COLO668 (cell line): Measurements from ENCODE around the gene CD7.
A peak's percentile ranks its signal among the peaks of the same experiment; 100 is the strongest.

Experiments used
- DNase-seq: peaks from one replicate; lab custom pipeline; 2025; ENCODE audit not compliant: unreplicated experiment; lab: John Stamatoyannopoulos, UW

Gene CD7

DNA sequence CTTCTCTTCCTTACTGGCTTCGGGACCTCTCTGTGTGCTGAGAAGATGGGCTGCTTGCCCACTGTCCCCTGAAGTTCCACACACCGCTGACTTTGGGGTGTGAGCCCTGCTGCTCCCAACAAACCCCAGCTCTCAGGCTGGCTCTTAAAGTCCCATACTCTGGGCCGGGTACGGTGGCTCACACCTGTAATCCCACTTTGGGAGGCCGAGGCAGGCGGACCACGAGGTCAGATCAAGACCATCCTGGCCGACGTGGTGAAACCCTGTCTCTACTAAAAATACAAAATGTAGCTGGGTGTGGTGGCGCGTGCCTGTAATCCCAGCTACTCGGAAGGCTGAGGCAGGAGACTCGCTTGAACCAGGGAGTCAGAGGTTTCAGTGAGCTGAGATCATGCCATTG is 17.2 kb downstream of the CD7 start:
- DNase-seq = no peak

DNA sequence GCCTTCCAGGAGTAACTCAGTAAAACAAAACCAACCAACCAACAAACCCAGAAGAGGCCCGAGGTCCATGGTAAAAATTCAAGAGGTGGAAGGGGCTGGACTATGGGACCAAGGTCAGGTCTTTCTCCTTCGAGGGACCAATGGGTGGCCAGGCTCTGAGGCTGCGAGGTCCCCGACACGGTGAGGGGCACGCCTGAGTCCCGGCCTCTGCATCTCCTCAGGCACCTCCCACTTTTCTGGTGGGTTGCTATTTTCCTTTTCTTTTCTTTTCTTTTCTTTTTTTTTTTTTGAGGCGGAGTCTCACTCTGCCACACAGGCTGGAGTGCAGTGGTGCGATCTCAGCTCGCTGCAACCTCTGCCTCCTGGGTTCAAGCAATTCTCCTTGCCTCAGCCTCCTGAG is 18.0 kb downstream of the CD7 start:
- DNase-seq = no peak

DNA sequence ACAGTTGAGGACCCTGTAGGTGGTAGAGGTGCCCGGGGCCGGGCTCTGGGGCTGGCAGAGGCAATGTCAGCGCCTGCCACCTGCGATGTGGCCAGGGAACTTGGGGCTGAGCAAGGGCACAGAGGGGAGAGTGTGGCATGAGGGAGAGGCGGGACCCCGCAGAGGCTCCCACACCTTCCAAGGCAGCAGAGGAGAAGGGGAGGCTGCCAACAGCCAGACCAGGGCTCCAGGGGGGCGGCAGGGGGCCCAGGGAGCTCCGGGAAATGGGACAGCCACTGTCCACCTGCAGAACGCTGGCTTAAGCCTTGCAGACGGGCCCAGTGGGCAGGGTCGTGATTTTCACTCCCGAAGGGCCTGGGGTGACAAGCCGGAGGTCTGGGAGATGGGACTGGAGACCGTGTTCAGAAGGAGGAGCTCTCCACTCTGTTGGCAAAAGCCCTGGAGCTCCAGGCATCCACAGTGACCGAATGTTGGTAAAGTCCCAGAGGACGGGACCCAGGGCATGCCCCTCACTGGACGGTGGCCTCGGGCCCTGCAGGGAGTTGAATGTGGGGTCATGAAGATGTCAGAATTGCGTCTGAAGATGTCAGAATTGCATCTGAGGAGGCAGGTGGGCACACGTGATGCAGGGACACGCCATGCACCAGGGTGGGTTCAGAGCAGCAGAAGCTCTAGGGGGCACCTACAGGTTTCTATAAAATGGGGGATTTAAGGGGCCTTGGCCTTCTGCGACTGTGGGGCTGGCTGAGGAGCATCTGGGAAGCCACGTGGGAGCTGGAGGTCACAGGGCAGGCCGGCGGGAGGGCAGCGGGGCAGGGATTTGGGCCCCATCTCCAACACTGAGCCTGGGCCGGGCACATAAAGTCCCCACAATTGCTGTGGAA is 18.6 kb downstream of the CD7 start:
- DNase-seq = no peak

DNA sequence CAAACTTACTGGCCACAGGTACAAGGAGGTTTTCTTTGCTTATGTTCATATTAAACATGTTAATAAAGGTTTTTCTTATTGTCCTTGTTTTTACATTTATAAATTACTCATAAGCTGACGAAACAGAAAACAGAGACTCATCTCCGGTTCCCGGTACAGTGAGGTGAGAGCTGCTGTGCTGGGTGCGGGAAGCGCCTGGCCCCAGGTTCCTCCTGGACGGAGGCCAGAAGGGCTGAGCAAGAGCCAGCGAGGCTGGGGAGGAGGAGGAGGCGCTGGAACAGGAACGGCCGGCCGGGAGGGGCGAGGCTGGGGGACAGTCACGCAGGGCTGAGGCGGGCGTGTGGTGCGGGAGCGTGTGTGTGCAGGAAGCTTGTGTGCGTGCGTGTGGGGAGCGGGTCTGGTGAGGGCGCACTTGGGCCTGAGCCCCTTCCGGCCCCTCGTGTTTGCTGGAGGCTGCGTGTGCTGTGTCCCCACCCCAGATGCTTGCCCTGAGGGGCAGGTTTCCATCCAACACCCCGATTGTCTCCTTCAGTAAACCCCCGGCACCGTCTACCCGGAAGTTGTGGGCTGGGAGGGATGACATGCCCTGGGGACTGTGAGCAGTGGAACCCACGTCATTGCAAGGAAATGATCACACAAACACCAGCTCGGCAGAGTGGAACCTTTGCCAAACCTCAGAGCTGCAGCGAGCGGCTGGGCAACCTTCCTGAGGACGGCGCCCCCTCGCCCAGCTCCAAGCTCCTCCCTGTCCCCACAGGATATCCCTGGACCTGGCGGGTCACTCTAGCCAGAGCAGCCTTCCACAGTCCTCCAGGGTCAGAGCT is 19.5 kb downstream of the CD7 start:
- DNase-seq = peak; percentile 66

DNA sequence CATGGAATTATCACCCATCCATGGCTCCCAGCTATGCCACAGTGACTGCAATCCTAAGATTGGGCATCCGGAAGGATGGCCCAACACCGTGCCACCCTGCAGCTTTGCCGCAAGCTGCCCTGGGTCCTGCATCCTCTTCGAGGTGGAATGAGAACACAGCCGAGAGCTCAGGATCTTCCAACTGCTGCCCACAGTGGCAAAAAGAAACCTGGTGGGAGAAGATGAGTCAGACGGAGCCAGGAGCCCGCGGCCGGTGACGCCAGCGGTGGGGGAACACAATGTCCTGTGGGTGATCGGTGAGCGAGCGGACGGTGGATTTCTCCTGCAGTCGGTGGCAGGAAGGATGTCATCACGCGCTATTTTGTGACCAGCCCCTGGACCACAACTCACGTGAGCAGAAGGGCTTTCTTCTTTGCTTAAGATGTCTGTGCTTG is 20.1 kb downstream of the CD7 start:
- peak; percentile 68 for DNase-seq

DNA sequence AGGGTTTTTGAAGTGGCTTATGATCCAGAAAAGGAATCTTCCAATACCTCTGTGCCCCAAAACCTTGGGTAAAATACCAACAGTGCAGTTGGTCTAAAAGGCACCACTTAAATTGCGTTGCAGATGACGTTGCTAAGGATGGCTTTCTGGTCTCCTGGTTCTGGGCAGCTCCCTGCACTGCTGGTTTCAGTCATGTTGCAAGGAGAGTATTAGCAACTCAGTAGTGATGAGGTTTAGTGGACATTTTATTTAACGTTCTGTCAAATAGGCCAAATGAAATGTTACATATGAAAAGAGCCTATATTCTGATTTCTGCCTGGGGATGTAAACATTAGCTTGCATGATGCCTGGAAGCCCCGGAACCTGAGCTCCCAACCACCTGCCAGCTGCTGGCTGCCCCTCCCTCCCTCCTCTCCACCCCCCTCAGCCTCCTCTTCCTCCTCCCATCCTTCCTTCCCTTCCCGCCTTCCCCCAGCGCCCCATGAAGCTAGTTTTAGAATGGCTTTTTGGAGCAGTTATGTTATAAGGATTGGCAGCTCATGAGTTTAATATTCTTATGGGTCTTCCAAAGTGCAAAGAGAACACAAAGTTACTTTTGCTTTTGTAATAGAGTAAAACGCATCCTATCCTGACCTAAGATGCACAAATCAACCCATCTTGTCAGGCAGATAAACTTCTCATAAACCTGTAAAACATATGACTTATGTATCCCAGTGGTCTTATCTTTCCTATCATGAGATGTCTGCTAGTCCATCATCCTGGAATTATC is 20.7 kb downstream of the CD7 start:
- DNase-seq = peak; percentile 52

DNA sequence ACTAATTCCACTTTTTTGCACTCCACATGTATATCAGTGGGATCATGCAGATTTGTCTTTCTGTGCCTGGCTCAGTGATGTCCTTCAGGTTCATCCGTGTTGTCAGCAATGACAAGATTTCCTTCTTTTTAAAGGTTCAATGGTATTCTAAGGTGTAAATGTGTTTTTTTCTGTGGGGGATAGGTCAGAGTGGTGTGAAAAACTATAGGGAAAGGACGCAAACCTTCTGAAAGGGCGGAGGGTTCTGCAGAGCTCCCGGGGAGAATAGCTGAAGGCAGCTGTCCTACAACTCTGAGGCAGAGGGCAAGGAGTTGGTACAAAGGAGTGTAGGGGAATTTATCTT is 22.0 kb downstream of the CD7 start:
- DNase-seq = no peak

DNA sequence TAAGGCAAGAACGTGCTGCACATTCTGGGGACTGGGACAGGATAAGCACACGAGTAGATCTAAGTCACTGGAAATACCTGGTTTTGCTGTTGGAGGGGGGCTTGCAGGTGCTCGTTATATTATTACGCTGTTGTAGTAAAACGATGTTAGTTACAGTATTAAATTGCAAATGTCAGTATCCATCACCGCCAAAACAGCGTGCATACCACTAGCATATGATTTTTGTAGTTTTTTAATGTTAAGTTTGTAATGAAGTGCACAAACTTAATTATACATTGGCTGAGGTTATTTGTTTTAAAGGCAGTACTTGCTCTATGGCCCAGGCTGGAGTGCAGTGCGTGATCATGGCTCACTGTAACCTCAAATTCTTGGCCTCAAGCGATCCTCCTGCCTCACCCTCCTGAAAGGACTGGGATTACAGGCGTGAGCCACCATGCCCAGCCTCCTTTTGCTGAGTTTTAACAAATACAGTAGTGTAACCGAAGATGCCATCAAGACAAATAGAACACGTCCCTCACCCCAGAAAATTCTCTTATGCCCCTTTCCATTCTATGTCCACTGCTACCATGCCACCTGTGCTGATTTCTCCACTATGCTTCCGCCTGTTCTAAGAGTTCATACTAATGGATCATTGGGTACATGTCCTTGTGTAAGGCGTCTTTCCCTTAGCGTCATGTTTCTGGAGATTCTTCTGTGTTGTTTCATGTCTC is 23.2 kb downstream of the CD7 start:
- no peak for DNase-seq

DNA sequence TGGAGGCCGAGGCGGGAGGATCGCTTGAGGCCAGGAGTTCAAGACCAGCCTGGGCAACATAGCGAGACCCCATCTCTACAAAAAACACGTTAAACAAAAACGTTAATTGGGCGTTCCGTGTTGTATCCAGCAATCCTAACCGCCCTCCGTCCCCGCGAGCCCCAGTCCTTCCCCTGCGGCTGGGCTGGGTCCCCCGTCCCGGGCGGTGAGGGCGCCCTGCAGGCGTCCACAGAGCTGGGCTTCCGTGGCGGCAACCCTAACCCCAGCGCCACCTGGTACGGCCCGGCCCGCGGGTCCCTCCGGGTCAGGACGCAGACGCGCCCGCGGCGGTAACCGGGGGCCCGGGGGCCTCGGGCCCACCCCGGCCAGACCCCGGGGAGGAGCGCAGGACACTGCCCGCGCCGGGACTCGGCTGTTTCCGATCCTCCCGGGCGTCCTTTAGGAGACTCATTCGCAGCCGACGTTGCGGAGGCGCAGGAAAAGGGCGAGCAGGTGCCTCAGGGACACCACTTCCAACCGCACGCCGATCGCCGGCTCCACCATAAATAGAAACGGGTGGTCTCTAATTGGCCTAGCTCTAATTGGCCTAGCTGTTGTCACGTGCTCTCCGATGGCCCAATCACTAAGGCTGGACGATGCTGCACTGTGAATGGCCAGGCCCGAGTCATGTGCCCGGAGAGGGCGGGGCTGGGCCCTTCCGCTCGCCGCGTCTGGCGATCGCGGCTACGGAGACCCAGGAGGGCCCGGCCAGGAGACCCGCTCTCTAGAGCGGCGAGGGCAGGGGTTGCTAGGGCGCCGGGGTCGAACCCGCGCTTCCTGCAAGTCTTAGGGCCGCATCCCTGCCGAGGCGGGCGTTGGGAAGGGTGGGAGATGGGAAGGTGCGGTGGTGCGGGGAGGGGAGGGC is 24.9 kb downstream of the CD7 start:
- DNase-seq = peak; percentile 94

DNA sequence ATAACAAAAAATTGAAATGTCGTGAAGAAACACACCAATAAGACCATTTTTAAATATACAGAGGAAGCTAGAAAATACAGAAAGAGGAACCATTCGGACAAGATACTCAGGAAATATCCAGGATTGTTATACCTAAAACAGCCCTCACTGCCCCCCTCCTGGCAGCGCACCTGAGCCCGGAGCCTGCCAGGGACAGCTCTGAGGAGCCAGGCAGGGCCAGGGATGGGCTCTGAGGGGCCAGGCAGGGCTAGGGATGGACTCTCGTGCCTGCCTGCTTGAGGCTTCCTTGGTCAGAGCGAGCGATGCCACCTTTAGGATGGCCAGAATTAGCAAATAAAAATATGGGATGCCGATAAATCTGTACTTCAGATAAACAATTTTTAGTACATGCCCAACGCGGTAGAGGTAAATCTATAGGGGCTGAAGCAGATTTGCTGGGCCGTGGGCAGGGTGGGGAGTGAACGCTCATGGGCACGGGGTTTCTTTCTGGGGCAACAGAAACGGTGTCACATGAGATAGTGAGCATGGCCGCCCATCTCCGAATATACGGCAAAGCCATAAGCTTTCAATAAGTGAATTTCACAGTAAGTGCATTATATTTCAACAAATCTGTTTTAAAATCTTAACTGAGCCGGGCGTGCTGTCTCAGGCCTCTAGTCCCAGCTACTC is 25.7 kb downstream of the CD7 start:
- no peak for DNase-seq

DNA sequence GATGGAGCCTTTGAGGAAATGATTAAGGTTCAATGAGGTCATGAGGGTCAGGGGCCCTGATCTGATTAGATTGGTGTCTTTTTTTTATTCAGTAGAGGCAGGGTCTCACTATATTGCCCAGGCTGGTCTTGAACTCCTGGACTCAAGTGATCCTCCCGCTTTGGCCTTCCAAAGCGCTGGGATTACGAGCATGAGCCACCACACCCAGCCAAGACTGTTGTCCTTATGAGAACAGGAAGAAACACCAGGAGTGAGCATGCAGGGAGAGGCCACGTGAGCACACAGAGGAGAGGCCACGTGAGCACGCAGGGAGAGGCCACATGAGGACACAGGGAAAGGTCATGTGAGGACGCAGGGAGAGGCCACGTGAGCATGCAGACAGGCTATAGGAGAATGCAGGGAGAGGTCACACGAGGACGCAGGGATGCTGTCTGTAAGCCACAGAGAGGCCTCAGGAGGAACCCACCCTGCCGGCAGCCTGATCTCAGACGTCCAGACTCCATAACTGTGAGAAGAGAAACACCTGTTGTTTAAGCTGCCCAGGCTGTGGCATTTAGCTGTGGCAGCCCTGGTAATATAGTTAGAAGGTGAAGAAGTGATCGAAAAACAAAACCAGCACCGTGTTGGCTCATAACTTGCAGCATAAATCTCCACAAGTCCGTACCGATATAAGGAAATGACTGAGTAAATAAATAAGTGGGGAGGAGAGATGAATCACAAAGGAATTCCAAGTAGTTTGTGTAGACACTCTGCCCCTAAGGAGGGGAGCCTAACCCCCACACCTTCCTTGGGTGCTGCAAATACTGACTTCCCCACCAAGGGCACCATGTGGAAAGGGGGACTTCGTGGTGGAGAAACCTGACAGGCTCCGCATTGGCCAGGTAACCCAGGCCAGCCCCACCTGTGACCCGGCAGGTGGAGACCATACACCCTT is 29.3 kb downstream of the CD7 start:
- DNase-seq = peak; percentile 39

DNA sequence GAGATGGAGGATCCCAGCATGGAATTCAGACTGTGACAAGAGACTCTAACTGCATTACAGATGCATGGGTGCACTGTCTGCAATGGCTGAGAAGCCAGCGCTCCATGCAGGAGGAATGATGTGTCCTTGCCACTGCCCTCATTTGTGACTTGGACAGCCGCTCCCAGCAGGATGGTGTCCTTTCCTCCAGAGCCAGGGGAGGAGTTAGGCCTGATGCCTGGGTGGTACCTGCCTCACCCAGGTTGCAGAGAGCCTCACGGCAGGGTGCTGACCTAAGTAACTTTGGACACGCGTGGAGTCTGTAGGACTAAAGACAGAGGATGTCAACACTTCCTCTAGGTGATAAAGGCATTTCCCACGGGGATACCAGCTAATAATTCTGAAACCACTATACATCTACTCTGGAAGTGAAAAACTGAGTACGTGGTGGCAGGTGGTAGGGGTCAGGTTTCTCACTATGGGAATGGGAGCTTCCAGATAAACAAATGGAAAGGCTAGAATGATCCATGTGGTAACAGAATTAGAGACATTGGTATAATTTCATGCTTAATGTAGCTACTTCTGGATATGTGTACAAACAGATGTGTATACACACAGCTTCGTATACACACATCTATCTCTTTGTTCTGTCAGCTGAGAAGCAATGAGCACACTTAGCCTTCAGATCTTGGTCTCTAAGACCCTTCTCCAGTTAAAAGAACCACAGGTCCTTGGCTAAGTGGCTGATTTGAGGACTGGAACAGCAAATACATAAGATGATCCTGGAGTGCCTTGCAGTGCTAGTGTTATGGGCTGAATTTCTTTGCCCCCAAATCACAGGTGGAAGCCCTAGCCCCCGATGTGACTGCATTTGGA is 30.2 kb downstream of the CD7 start:
- peak; percentile 9 for DNase-seq

DNA sequence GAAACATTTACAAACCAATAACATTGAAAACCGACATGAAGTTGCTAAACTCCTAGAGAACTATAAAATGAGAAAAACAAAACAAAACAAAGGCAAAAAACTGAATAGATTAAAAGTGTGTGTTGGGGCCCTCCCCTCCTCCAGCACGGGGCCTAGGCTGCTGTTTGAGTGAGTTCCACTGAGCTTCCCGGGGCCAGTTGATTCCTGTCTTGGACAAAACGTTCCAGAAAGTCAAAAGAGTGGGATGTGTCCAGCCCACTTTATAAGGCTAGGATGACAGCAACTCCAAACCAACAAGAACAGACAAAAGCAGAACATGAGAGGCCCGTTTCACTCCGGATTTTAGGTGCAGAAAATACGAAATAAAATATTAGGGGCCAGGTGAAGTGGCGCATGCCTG is 32.3 kb downstream of the CD7 start:
- no peak for DNase-seq

DNA sequence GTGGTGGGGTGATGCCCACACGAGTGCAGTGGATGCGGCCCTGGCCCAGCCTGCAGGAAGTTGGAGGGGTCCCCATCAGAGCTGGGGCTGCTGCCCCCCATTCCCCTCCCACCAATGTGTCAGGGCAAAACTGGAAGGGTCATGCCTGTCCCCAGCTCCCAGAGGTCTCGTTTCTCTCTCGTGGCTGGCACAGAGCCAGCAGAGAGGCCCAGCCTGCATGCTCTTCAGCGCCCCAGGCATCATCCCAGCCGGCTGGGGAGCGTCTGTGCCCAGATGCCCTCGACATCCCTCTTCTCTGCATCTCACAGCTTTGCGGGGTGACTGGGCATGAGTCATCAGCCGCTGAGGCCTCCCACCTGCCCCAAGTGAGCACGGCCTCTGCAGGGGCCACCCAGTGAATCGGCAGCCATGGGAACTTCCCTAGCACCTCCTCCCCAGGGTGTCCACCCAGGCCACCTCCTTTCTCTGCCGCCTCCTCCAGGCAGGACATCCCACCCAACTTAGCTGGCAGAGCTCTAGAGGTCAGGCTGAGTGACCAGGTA is 34.1 kb downstream of the CD7 start:
- peak; percentile 93 for DNase-seq

DNA sequence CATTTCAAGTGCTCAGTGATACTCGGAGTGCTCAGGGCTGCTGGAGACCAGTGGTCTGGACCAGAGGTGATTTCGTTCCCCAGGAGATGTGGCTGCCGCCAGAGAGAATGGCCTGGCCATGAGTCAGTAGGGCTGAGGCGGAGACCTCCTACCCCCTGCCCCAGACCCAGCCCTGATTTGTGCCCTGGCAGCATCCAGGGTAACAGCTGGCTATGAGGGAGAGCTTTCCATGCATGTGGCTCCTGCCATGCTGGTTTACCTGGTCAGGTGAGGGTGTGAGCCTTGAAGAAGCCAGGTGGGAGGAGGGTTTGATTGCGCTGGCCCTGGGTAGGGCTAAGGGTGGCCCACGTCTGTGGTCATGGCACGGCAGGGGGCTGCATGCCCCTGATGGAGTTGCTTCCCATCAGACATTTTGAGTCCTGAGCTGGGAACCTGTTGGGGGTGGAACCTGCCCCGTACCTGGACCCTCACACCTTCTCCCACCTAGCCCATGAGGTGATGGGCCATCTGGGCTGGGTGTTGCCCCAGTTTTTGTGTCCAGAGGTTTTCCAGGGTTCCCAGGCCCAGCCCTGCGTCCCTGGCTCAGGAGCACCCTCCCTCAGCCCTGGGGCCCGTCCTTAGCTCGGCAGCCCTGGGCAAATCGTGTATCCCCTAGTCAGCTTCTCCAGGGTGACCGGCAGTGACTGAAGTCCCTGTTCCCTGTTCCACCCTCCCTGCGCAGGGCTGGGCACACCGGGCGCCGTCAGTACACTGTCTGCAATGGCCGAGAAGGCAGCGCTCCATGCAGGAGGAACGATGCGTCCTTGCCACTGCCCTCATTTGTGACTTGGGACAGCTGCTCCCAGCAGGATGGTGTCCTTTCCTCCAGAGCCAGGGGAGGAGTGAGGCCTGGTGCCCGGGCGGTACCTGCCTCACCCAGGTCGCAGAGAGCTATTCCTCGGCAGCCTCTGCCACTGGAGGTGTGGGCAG is 34.9 kb downstream of the CD7 start:
- DNase-seq = peak; percentile 52
